H1 (cell line): ENCODE data around the gene TBL1Y. TPM values are rescaled to one million over a fixed set of nuclear protein-coding genes. Genes with fewer than 3 reads are reported as not detected.

ENCODE experiments used
- CTCF ChIA-PET: fragments of 300-600 bp; sonication (Branson Sonifier 250); formaldehyde crosslinking; loops from one replicate; lab custom pipeline; 2021; ENCODE audit not compliant: partially characterized antibody; lab: Charles Lee
- POLR2A ChIA-PET: fragments of 300-600 bp; sonication (Branson Sonifier 250); formaldehyde crosslinking; loops from one replicate; lab custom pipeline; 2021; ENCODE audit warnings: inconsistent platforms; ENCODE audit not compliant: partially characterized antibody; lab: Charles Lee
- DNase-seq, 2 experiments: peaks; one replicate each; pipeline versions ENCODE4 v3.0.0 to v3.0.0-alpha.2; 2010 to 2022; ENCODE audit warnings: low spot score in 2 of 2, low read depth in 1 of 2, mixed read lengths in 1 of 2
- FAIRE-seq: peaks from 2 replicates; lab custom pipeline; 2011; peaks lifted over from hg19 to GRCh38; lab: Jason Lieb, UNC
- H2AFZ ChIP-seq: 2 replicates; pipeline ENCODE4 v1.8.1; 2012; ENCODE audit warnings: low read length, inconsistent platforms
- H2AK5ac ChIP-seq: 2 replicates; pipeline ENCODE4 v1.6.1; 2013; ENCODE audit warnings: low read depth, low read length
- H2BK120ac ChIP-seq: replicated peaks from 2 replicates; pipeline ENCODE3; 2013; ENCODE audit warnings: low read depth, low read length, inconsistent platforms
- H2BK12ac ChIP-seq: 2 replicates; pipeline ENCODE4 v1.6.1; 2013; ENCODE audit warnings: low read depth, low read length
- H2BK15ac ChIP-seq: 2 replicates; pipeline ENCODE4 v1.6.1; 2013; ENCODE audit warnings: low read length
- H2BK20ac ChIP-seq: 2 replicates; pipeline ENCODE4 v1.6.1; 2013; ENCODE audit warnings: low read length
- H2BK5ac ChIP-seq: 2 replicates; pipeline ENCODE4 v1.6.1; 2013; ENCODE audit warnings: low read depth, low read length
- H3K14ac ChIP-seq: 2 replicates; pipeline ENCODE4 v1.6.1; 2013; ENCODE audit warnings: inconsistent platforms; ENCODE audit not compliant: insufficient read length
- H3K18ac ChIP-seq: 2 replicates; pipeline ENCODE4 v1.6.1; 2013; ENCODE audit warnings: low read length; ENCODE audit errors: extremely low read depth
- H3K23ac ChIP-seq: 2 replicates; pipeline ENCODE4 v1.6.1; 2013; ENCODE audit warnings: inconsistent platforms; ENCODE audit not compliant: insufficient read length
- H3K23me2 ChIP-seq: 2 replicates; pipeline ENCODE4 v1.6.1; 2013; ENCODE audit warnings: low read depth, low read length
- H3K27ac ChIP-seq: 2 replicates; pipeline ENCODE4 v1.6.1; 2011; ENCODE audit warnings: low read depth, low read length, inconsistent platforms
- H3K27me3 ChIP-seq, 4 experiments: replicated peaks in 1 of 4; 1 replicate in 1 of 4; 2 replicates in 3 of 4; pipeline versions ENCODE4 v1.6.1 to v1.8.1; 2011 to 2013; ENCODE audit warnings: low read length in 3 of 4, mild to moderate bottlenecking in 3 of 4, inconsistent platforms in 2 of 4, mixed read lengths in 2 of 4, moderate library complexity in 1 of 4; ENCODE audit not compliant: control insufficient read depth in 3 of 4, insufficient read depth in 3 of 4; ENCODE audit errors: extremely low read depth in 1 of 4
- H3K36me3 ChIP-seq, 4 experiments: 2 replicates each; pipeline versions ENCODE4 v1.6.1 to v1.8.1; 2011 to 2013; ENCODE audit warnings: mild to moderate bottlenecking in 4 of 4, low read length in 3 of 4, moderate library complexity in 2 of 4, control low read depth in 1 of 4, inconsistent platforms in 1 of 4; ENCODE audit not compliant: insufficient read depth in 4 of 4, control insufficient read depth in 2 of 4
- H3K4ac ChIP-seq: replicated peaks from 2 replicates; pipeline ENCODE3; 2013; ENCODE audit warnings: low read length, low read depth, mixed read lengths, inconsistent platforms; ENCODE audit not compliant: insufficient read length
- H3K4me1 ChIP-seq, 4 experiments: replicated peaks in 1 of 4; 1 replicate in 1 of 4; 2 replicates in 3 of 4; pipeline versions ENCODE4 v1.6.1 to v1.8.1; 2011 to 2013; ENCODE audit warnings: low read length in 3 of 4, inconsistent platforms in 2 of 4, mixed read lengths in 1 of 4; ENCODE audit not compliant: insufficient read depth in 4 of 4, control insufficient read depth in 3 of 4
- H3K4me2 ChIP-seq, 2 experiments: 2 replicates each; pipeline versions ENCODE4 v1.6.1 to v1.8.1; 2011 to 2013; ENCODE audit warnings: low read depth in 2 of 2, low read length in 2 of 2, control low read depth in 1 of 2, inconsistent platforms in 1 of 2, mild to moderate bottlenecking in 1 of 2; ENCODE audit not compliant: insufficient read depth in 1 of 2
- H3K4me3 ChIP-seq, 4 experiments: fragments of 200-600, 300-600 bp in 1 of 4; sonication (generic), shearing (Covaris generic), sonication (Bioruptor Twin) in 1 of 4; 2 replicates each; pipeline versions ENCODE4 v1.5.1 to v1.8.1; 2011 to 2016; ENCODE audit warnings: low read length in 4 of 4, low read depth in 3 of 4, control low read depth in 2 of 4, inconsistent platforms in 2 of 4, mild to moderate bottlenecking in 2 of 4, mixed read lengths in 1 of 4, moderate library complexity in 1 of 4; ENCODE audit not compliant: insufficient read depth in 2 of 4; ENCODE audit errors: extremely low read depth in 1 of 4
- H3K56ac ChIP-seq: replicated peaks from 2 replicates; pipeline ENCODE3; 2013; ENCODE audit warnings: low read depth, mild to moderate bottlenecking, mixed read lengths, low read length, inconsistent platforms; ENCODE audit not compliant: insufficient read length
- H3K79me1 ChIP-seq: 2 replicates; pipeline ENCODE4 v1.6.1; 2013; ENCODE audit warnings: low read depth, low read length, control low read depth
- H3K79me2 ChIP-seq, 2 experiments: 2 replicates each; pipeline versions ENCODE4 v1.6.1 to v1.8.1; 2012 to 2013; ENCODE audit warnings: low read length in 2 of 2, mild to moderate bottlenecking in 2 of 2, inconsistent platforms in 1 of 2; ENCODE audit not compliant: insufficient read depth in 2 of 2, control insufficient read depth in 1 of 2
- H3K9ac ChIP-seq, 4 experiments: replicated peaks in 1 of 4; 1 replicate in 1 of 4; 2 replicates in 3 of 4; pipeline versions ENCODE4 v1.6.1 to v1.8.1; 2011 to 2013; ENCODE audit warnings: low read depth in 3 of 4, low read length in 3 of 4, control low read depth in 2 of 4, mild to moderate bottlenecking in 2 of 4, moderate library complexity in 2 of 4, inconsistent platforms in 1 of 4; ENCODE audit errors: extremely low read depth in 1 of 4
- H3K9me3 ChIP-seq, 2 experiments: 2 replicates each; pipeline versions ENCODE4 v1.6.1 to v1.8.1; 2012 to 2013; ENCODE audit warnings: mild to moderate bottlenecking in 2 of 2, moderate library complexity in 2 of 2, control low read depth in 1 of 2, inconsistent platforms in 1 of 2, low read depth in 1 of 2, low read length in 1 of 2, mixed read lengths in 1 of 2; ENCODE audit not compliant: insufficient read depth in 2 of 2
- H4K20me1 ChIP-seq, 2 experiments: replicated peaks in 1 of 2; 2 replicates each; pipeline versions ENCODE3 to v1.8.1; 2011 to 2013; ENCODE audit warnings: inconsistent platforms in 2 of 2, low read length in 2 of 2, mild to moderate bottlenecking in 1 of 2; ENCODE audit not compliant: insufficient read depth in 2 of 2, control insufficient read depth in 1 of 2
- H4K5ac ChIP-seq: 2 replicates; pipeline ENCODE4 v1.6.1; 2013; ENCODE audit warnings: low read length, low read depth, mixed read lengths, inconsistent platforms; ENCODE audit not compliant: insufficient read length
- H4K8ac ChIP-seq: 2 replicates; pipeline ENCODE4 v1.8.0; 2013; ENCODE audit warnings: mild to moderate bottlenecking, moderate library complexity, low read length, inconsistent platforms; ENCODE audit not compliant: insufficient read depth; ENCODE audit errors: extremely low read depth
- H4K91ac ChIP-seq: replicated peaks from 2 replicates; pipeline ENCODE3; 2013; ENCODE audit warnings: low read length, mixed read lengths, inconsistent platforms; ENCODE audit not compliant: insufficient read length
- POLR2AphosphoS5 ChIP-seq: IDR thresholded peaks from 2 replicates; pipeline ENCODE4 v1.6.1; 2011; ENCODE audit warnings: low read depth, low read length
- WGBS, 2 experiments: shearing (Covaris generic) in 1 of 2; methylation state at CpG; one replicate each; pipeline versions ENCODE4 v1.1.6 to v1.1.7; 2013 to 2015; ENCODE audit warnings: low lambda C conversion rate in 2 of 2, mixed read lengths in 2 of 2, inconsistent platforms in 1 of 2, low coverage in 1 of 2, missing lambda C conversion rate in 1 of 2; ENCODE audit not compliant: insufficient replicate concordance in 2 of 2, insufficient coverage in 1 of 2, insufficient read length in 1 of 2; ENCODE audit errors: extremely low coverage in 1 of 2, missing lambda C conversion rate in 1 of 2; 5-methylcytosine and 5-hydroxymethylcytosine counted together
- polyA plus RNA-seq, 7 experiments: library from polyadenylated mRNA; depleted of rRNA in 3 of 7; stranded (reverse) in 5 of 7; unstranded in 2 of 7; fragments of >200 nt in 5 of 7; fragments of 200-250 nt in 2 of 7; gene quantifications; 1 replicate in 5 of 7; 2 replicates in 1 of 7; 4 replicates in 1 of 7; pipeline versions ENCODE4 v1.2.1 to v1.2.3, GENCODE V29; 2011 to 2013; ENCODE audit warnings: missing spikeins in 2 of 7, mixed read lengths in 2 of 7
- total RNA-seq: library from RNA; stranded (reverse); fragmentation: NEBNext Ultra II Directional; extraction: Animal tissue kit (Norgen Biotek cat#: 25700); gene quantifications from 2 replicates; pipeline ENCODE4 v1.2.1, GENCODE V29; 2021

Gene TBL1Y
- total and polyA plus RNA-seq, 2 of the 8 experiments (the other 6 are each of a cell fraction or from before 2014, with no cell fraction given): 2.5 to 4.2 TPM

GRCh38 chrY:6909118-6909521 lies 1.4 kb upstream of the TBL1Y start:
- POLR2A ChIA-PET: interaction anchor here (0.7 to 5.1 kb wide), 9 partner anchors 9 to 159 kb away, joined by 3 to 47 read pairs (median 5); no protein-coding TSS in a partner anchor
- H3K4ac ChIP-seq: no peak overlapping the region
- H2BK120ac ChIP-seq: peak overlapping the region; percentile 33
- H3K4me1 ChIP-seq: peaks cover 0 to 6% (median 4%) of the 10 kb centered on the region in 4 experiments; a peak in 3 of 7 replicates
- H3K14ac ChIP-seq: no peak overlapping the region
- no peak overlapping the region; the same call in 1 of the 2 replicates for H2AFZ ChIP-seq
- peaks cover 0 to 27% of the 10 kb centered on the region in 2 experiments; a peak in 2 of 4 replicates for H3K79me2 ChIP-seq
- no peak overlapping the region for H3K56ac ChIP-seq
- CTCF ChIA-PET: interaction anchor here (1.3 kb wide), 1 partner anchor 18 kb away, joined by 4 read pairs; no protein-coding TSS in a partner anchor
- WGBS, 2 experiments: 0% methylated on average over 14 of the region's 14 CpGs; no CpG with 5 or more reads in 1 of the 2 experiments
- no peak overlapping the region for H3K23ac ChIP-seq
- peak overlapping the region; percentile 48 for H4K5ac ChIP-seq
- no peaks in the 10 kb centered on the region for H3K79me1 ChIP-seq
- H2BK12ac ChIP-seq: 0 out of 2 replicates have a peak overlapping the region, but pooled peaks have one; percentile 2
- no peak overlapping the region for H2BK20ac ChIP-seq
- H4K91ac ChIP-seq: peak overlapping the region; percentile 84
- peak overlapping the region; percentile 59 to 83 (median 66); a peak in 6 of 8 replicates for H3K4me3 ChIP-seq
- H3K9ac ChIP-seq: peak overlapping the region; percentile 6 to 82 (median 58); a peak in 5 of 7 replicates
- no peaks in the 10 kb centered on the region for H3K9me3 ChIP-seq
- peak overlapping the region; percentile 76 to 82 for H3K4me2 ChIP-seq
- no peaks in the 10 kb centered on the region for H3K36me3 ChIP-seq
- H4K20me1 ChIP-seq: peaks cover 0 to 3% of the 10 kb centered on the region in 2 experiments
- peak; percentile 75 for FAIRE-seq
- peak in 1 of 2 experiments; percentile 47 for DNase-seq
- no peak overlapping the region for H2BK15ac ChIP-seq
- no peak overlapping the region; the same call in 1 of the 2 replicates for H3K18ac ChIP-seq
- H3K23me2 ChIP-seq: peaks cover 2% of the 10 kb centered on the region; the same call in 1 of the 2 replicates
- no peak overlapping the region for H2AK5ac ChIP-seq
- no peak overlapping the region for H3K27ac ChIP-seq
- H4K8ac ChIP-seq: no peak overlapping the region
- H3K27me3 ChIP-seq: no peaks in the 10 kb centered on the region
- no peak overlapping the region; the same call in 1 of the 2 replicates for H2BK5ac ChIP-seq
- peak; percentile 29; the same call in 1 of the 2 replicates for TF ChIP-seq POLR2AphosphoS5
